Panc1 (cell line): Measurements from ENCODE around the gene COMMD7. TPM values are rescaled to one million over a fixed set of nuclear protein-coding genes. Genes with fewer than 3 reads are reported as not detected.

Experiments
- ATAC-seq: fragments of 200-7000 bp; cut with Tn5 transposase; 2 replicates; pipeline ENCODE4 v1.9.1; 2020; ENCODE audit warnings: mild to moderate bottlenecking, moderate library complexity
- BruUV-seq: library from RNA; stranded (reverse); fragments of 400-500 nt; replicated peaks from 2 replicates; lab custom pipeline; 2021; lab: Mats Ljungman, UMichigan
- CTCF ChIA-PET: fragments of 300-600 bp; sonication (Branson Sonifier 250); formaldehyde crosslinking; loops from one replicate; lab custom pipeline; 2022; ENCODE audit warnings: antibody characterized with exemption; lab: Charles Lee
- POLR2A ChIA-PET: fragments of 300-600 bp; sonication (Branson Sonifier 250); formaldehyde crosslinking; loops from one replicate; lab custom pipeline; 2022; ENCODE audit warnings: antibody characterized with exemption; lab: Charles Lee
- DNase-seq: peaks from one replicate; pipeline ENCODE4 v3.0.0-alpha.2; 2010; ENCODE audit warnings: low read depth, low spot score
- H3K27ac ChIP-seq: 2 replicates; pipeline ENCODE4 v1.5.1; 2011; ENCODE audit warnings: mild to moderate bottlenecking, low read length, inconsistent platforms
- H3K27me3 ChIP-seq: fragments of 200-500 bp; sonication (Bioruptor generic); 2 replicates; pipeline ENCODE4 v1.6.0; 2014; ENCODE audit warnings: low read length, inconsistent platforms; ENCODE audit not compliant: control insufficient read depth, insufficient read depth
- H3K36me3 ChIP-seq: fragments of 200-500 bp; sonication (Bioruptor generic); 2 replicates; pipeline ENCODE4 v1.5.1; 2014; ENCODE audit warnings: inconsistent platforms, mild to moderate bottlenecking, low read length, moderate library complexity; ENCODE audit not compliant: control insufficient read depth, insufficient read depth
- H3K4me1 ChIP-seq: 2 replicates; pipeline ENCODE4 v1.5.1; 2011; ENCODE audit warnings: inconsistent platforms, mild to moderate bottlenecking, low read length, moderate library complexity; ENCODE audit not compliant: control insufficient read depth, insufficient read depth
- H3K4me3 ChIP-seq, 2 experiments: 2 replicates each; pipeline ENCODE4 v1.5.1; 2011 to 2012; ENCODE audit warnings: low read depth in 2 of 2, low read length in 2 of 2, mild to moderate bottlenecking in 2 of 2, inconsistent platforms in 1 of 2, moderate library complexity in 1 of 2
- H3K9me3 ChIP-seq: fragments of 200-500 bp; sonication (Bioruptor generic); 2 replicates; pipeline ENCODE4 v1.5.1; 2014; ENCODE audit warnings: low read depth, mild to moderate bottlenecking, inconsistent platforms, low read length, moderate library complexity; ENCODE audit not compliant: control insufficient read depth, insufficient read depth
- CTCF ChIP-seq: fragments of 450-650 bp; IDR thresholded peaks from 2 replicates; pipeline ENCODE4 v1.5.1; 2017; ENCODE audit warnings: mild to moderate bottlenecking
- POLR2AphosphoS5 ChIP-seq: IDR thresholded peaks from 2 replicates; pipeline ENCODE4 v1.6.1; 2012; ENCODE audit warnings: mild to moderate bottlenecking, low read depth, low read length, moderate library complexity
- TCF7L2 ChIP-seq: IDR thresholded peaks from 2 replicates; pipeline ENCODE4 v1.6.1; 2011; ENCODE audit warnings: mild to moderate bottlenecking, low read depth, low read length, inconsistent platforms
- in situ Hi-C: cut with HindIII; loops from 2 replicates; pipeline ENCODE4 v1.10.0; 2016; ENCODE audit warnings: low sequenced_read_pairs, low pct_unique_long_range_greater_than_20kb
- intact Hi-C: fragments of 100-400 bp; cut with micrococcal nuclease; formaldehyde crosslinking; loops from one replicate; pipeline ENCODE4 v1.10.0; 2022; ENCODE audit not compliant: unreplicated experiment
- total RNA-seq: library from RNA; stranded (reverse); gene quantifications from one replicate; pipeline ENCODE4 v1.2.1, GENCODE V29; 2021; ENCODE audit not compliant: unreplicated experiment

Gene COMMD7
- total RNA-seq, 1 experiment from 2014 or later, result 24.8 TPM

- intact Hi-C loops, result loop anchor here (1.0 kb wide), 1 partner anchor 131 kb away; no protein-coding TSS in a partner anchor
- no peaks in the 10 kb centered on the region for H3K27me3 ChIP-seq
- H3K4me1 ChIP-seq, result 0 out of 2 replicates have a peak, but pooled peaks cover 2% of the 10 kb centered on the region
- peak; percentile 98 for ATAC-seq
- H3K27ac ChIP-seq, result no peak overlapping the region
- no peaks in the 10 kb centered on the region for H3K36me3 ChIP-seq
- POLR2A ChIA-PET, result interaction anchor here (0.6 kb wide), 2 partner anchors 53 to 378 kb away, joined by 4 to 7 read pairs; no protein-coding TSS in a partner anchor
- CTCF ChIA-PET, result interaction anchor here (0.6 to 1.6 kb wide), 4 partner anchors 112 to 845 kb away, joined by 3 to 25 read pairs (median 3); no protein-coding TSS in a partner anchor
- no peak overlapping the region for H3K4me3 ChIP-seq
- H3K9me3 ChIP-seq, result no peaks in the 10 kb centered on the region
- peak; percentile 20 for DNase-seq
- in situ Hi-C loops, result no loop called here
- TF ChIP-seq POLR2AphosphoS5 (no peak), CTCF (peak; percentile 90), TCF7L2 (no peak)
- BruUV-seq, result no TSS peak
These were observed 90.3 kb downstream of the COMMD7 start for GRCh38 chr20:32652739-32653526.

Other genes starting within 250 kb of the COMMD7 start
- 21.6 TPM for gene NOL4L, start 158.1 kb downstream of the COMMD7 start, total RNA-seq
- not detected for gene C20orf203, start 69.5 kb downstream of the COMMD7 start, total RNA-seq
- gene DNMT3B, start 18.9 kb upstream of the COMMD7 start, total RNA-seq, result 3.5 TPM
- gene MAPRE1, start 76.5 kb upstream of the COMMD7 start, total RNA-seq, result 160 TPM
- gene EFCAB8, start 115.5 kb upstream of the COMMD7 start, total RNA-seq, result 1.1 TPM